GM18907 (cell line): Measurements from ENCODE around the gene TMEM151A.
"Not testable (repeated sequence)": the region's sequence is repeated elsewhere in the genome, so short reads cannot be mapped to it uniquely, and the experiment has no call there.

Experiments used
- ATAC-seq: cut with Tn5 transposase; IDR thresholded peaks from one replicate; pipeline ENCODE4 v1.9.1; 2021; ENCODE audit warnings: mild to moderate bottlenecking, moderate library complexity; ENCODE audit not compliant: unreplicated experiment

The TMEM151A gene

GRCh38 chr11:66297610-66298009 is 5.9 kb downstream of the TMEM151A start:
- no peak for ATAC-seq

- ATAC-seq: no peak
Measured at GRCh38 chr11:66299186-66299585, 7.5 kb downstream of the TMEM151A start.

- ATAC-seq: no peak
Measured at GRCh38 chr11:66302656-66303055, 11.0 kb downstream of the TMEM151A start.

DNA sequence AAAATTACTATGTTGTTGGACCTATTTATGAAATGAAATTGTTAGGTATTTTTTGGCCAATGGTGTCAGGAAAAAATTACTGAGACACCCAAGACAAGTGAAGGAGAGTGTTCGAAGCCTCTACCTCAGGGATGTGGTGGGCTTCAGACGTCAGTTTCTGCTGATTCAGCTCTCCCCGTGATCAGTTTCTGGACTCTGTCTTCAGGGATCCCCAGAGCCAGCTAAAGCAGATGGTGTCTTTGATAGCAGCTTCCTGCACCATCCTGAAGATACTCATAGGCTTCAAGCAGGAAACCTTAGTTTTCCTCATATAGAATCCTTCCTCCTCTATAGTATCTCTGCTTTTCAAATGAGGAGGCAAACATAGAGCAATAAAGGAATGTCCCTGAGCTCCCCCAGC is 17.8 kb downstream of the TMEM151A start:
- ATAC-seq: no peak

GRCh38 chr11:66310324-66310723 is 18.6 kb downstream of the TMEM151A start:
- ATAC-seq: no peak

- ATAC-seq: not testable (repeated sequence)
Measured at GRCh38 chr11:66310803-66311440, 19.2 kb downstream of the TMEM151A start.

DNA sequence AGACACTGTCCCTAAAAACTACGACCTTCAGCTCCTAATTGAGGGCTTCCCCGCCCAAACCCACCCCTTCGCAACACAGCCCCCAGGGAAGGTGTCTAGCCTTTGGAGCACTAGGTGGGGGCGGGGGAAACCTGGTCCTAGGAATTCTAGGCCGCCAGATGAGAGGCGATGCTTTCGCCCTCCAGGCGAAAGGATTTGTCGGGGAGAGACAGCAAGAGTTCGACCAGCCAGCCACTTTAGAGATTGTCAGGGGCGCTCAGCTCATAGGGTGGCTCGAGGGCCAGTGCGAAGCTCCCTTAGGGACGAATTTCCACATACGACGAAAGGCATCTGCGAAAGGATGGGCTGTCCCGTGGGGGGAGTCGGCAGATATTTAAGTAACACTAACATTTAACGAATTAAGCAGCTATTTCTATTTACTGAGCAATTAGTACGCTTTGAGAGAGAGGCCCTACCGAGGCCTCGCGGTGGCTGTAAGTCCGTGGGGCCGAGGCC is 19.8 kb downstream of the TMEM151A start:
- ATAC-seq: peak; percentile 0

- peak; percentile 69 for ATAC-seq
Measured at GRCh38 chr11:66311965-66312548, 20.4 kb downstream of the TMEM151A start.

DNA sequence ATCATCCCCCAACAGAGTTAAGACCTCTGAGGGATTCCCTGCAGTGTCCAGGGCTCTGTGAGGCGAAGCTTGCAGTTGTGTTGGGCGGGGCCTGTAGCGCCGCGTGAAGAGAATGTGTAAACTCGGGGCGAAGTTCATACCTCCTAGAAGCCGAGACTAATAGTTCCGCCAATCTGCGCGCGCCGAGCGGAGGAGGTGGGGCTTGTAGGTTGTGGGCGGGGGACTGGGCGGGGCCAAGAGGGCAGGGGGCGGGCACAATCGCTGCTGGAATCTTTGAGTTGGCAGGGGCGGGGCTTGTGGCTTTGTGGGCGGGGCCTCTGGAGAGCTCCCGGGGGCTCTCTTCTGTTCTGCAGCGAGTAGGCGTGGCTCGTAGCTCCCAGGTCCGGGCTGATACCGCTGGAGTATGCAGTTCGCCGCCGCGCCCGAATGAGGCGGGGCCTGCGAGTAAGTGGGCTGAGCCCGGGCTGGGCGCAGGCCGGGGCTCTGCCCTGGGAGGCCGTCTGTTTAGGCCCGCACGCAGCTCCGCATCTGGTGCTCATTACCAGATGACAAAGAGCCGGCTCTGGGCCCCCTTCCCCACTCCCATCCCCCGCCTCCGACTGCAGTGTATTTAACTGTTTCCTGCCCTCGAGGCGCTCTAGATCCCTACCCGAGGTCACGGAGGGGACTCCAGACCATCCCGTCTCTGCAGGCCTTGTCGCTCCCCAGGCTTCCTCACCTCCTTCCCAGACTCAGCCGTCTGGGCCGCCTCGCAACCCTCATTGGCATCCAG is 21.0 kb downstream of the TMEM151A start:
- ATAC-seq: peak; percentile 57

GRCh38 chr11:66313321-66314185 is 21.9 kb downstream of the TMEM151A start:
- ATAC-seq: no peak

- no peak for ATAC-seq
Measured at GRCh38 chr11:66314186-66314501, 22.4 kb downstream of the TMEM151A start.

- no peak for ATAC-seq
Measured at GRCh38 chr11:66314561-66315497, 23.1 kb downstream of the TMEM151A start.

DNA sequence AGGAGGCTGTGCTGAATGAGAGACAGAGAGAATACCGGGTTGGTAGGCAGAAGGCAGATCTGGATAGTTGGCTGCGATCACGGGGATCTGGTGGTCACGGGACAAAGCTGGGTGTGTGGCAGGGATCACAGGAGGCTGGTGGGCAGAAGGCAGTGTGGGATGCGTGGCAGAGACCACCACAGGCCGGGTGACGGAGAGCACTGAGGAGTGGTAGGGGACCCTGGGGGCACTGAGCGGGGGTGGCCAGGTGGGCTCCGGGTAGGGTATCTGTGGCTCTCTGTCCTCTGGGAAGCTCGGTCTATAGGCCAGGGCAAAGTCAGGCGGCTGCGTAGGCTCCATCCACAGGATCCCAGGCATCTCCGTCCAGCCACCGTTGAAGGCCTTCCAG is 23.8 kb downstream of the TMEM151A start:
- no peak for ATAC-seq

DNA sequence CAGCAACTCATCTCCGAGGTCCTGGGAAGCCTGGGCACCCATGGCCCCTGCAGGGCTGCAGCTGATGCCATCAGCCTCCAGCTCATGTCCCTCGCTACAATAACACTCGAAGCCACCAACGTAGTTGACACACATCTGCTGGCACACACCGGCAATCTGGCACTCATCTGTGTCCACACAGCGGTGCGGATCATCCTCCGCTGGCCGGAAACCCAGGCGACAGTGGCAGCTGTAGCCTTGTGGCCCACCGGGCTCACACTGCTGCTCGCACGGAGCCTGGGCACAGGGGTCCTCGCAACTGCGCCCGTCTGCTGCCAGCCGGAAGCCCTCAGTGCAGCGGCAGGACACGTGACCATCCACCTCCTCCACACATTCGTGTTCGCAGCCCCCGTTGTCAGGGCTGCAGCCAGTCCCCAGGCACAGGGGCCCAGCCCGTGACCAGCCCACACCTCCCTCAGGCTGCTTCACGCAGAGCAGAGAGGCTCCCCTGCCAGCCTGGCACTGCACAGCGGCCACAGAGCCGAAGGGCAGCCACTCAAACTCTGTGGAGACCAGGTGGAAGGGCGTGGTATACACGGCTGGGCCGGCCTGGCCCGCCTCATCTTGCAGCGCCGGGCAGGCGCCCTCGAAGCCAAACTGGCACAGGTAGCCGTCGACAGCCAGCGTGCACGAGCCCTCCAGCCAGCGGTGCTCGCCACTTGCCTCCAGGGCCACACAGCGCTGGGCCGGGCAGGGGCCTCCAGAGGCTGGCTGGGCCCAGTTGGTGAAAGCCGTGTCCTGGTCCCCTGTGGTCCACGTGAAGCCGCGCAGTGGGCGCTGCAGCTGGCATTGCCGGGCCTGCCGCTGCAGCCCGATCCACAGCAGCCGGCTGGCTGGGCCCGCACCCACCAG is 24.5 kb downstream of the TMEM151A start:
- no peak for ATAC-seq

- no peak for ATAC-seq
Measured at GRCh38 chr11:66316849-66317251, 25.2 kb downstream of the TMEM151A start, which contains the start of gene CD248. Gene CD248, minus strand, starts transcription at chr11:66317044. Its CDS starts 17 bp downstream, at chr11:66317027.

GRCh38 chr11:66317322-66317722 is 25.6 kb downstream of the TMEM151A start:
- ATAC-seq: no peak

DNA sequence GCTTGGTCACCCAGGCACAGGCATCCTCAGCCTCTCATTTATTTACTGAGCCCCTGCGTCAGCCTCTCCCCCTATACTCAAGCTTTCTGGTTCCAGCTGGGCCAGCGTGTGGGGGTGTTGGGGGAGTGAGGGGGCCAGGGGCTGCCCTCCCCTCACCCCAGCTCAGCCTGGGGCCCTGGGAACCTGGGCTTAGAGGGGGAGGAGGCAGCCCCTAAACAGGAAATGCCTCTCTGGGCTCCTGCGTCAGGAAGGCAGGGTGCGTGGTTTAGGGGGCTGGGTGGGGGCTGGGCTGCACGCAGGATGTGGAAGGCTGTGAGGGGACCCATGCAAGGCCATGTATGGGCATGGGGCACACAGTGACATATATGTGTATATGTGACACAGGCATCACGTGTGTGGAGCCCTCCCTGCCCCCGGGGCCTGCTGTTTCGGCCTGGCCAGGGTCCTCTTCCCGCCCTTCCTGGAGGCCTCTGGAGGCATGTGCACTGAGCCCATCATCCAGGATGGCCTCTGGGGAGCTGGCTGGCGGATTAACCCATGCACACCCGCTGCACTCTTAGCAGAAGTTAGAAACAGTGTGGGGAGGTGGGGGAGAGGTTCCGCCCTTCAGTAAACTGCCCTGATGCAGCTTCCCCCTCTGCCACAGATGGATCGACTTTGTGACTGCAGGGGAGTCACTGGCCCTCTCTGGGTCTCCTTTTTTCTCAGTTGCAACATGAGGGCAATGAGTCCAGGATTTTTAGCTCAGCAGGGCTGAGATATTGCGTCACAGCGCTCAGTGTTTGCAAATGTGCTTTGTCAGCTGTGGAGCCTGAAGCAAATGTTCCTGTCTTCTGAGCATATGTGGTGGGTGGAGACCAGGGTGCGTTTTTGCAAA is 26.3 kb downstream of the TMEM151A start:
- ATAC-seq: no peak

- no peak for ATAC-seq
Measured at GRCh38 chr11:66318600-66318970, 26.9 kb downstream of the TMEM151A start.
